SK-N-SH treated with all-trans-retinoic acid at 6 μM for 48 hours (cell line): ENCODE results near the gene CCL22.

ENCODE experiments used
- CREB5 ChIP-seq: fragments of 250-450 bp; sonication (Bioruptor Pico); IDR thresholded peaks from 2 replicates; pipeline ENCODE4 v1.5.1; 2020; ENCODE audit warnings: low read depth, mild to moderate bottlenecking, moderate library complexity
- CSDC2 ChIP-seq: fragments of 250-450 bp; sonication (Bioruptor Pico); IDR thresholded peaks from 2 replicates; pipeline ENCODE4 v1.5.0; 2020; ENCODE audit warnings: mild to moderate bottlenecking, moderate library complexity
- ESRRG ChIP-seq: fragments of 250-450 bp; sonication (Bioruptor Pico); IDR thresholded peaks from 2 replicates; pipeline ENCODE4 v1.6.1; 2021; ENCODE audit warnings: mild to moderate bottlenecking
- PATZ1 ChIP-seq: fragments of 250-450 bp; sonication (Bioruptor Pico); IDR thresholded peaks from 2 replicates; pipeline ENCODE4 v1.8.0; 2020; ENCODE audit warnings: mild to moderate bottlenecking, moderate library complexity, borderline replicate concordance
- RARB ChIP-seq: fragments of 250-450 bp; sonication (Bioruptor Pico); IDR thresholded peaks from 2 replicates; pipeline ENCODE4 v1.8.0; 2021; ENCODE audit warnings: mild to moderate bottlenecking, moderate library complexity
- SNAI2 ChIP-seq: fragments of 250-450 bp; sonication (Bioruptor Pico); IDR thresholded peaks from 2 replicates; pipeline ENCODE4 v1.5.0; 2020; ENCODE audit warnings: mild to moderate bottlenecking, moderate library complexity
- TCF4 ChIP-seq: fragments of 250-450 bp; sonication (Bioruptor Pico); IDR thresholded peaks from 2 replicates; pipeline ENCODE4 v1.8.0; 2021; ENCODE audit warnings: mild to moderate bottlenecking, moderate library complexity, borderline replicate concordance
- TSHZ2 ChIP-seq: fragments of 250-450 bp; sonication (Bioruptor Pico); IDR thresholded peaks from 2 replicates; pipeline ENCODE4 v1.5.0; 2020; ENCODE audit warnings: mild to moderate bottlenecking, moderate library complexity
- ZC3H10 ChIP-seq: fragments of 250-450 bp; sonication (Bioruptor Pico); IDR thresholded peaks from 2 replicates; pipeline ENCODE4 v1.5.1; 2021; ENCODE audit warnings: mild to moderate bottlenecking, moderate library complexity
- ZFP3 ChIP-seq: fragments of 250-450 bp; sonication (Bioruptor Pico); IDR thresholded peaks from 2 replicates; pipeline ENCODE4 v1.5.0; 2020; ENCODE audit warnings: mild to moderate bottlenecking, moderate library complexity
- ZNF70 ChIP-seq: fragments of 450-650 bp; formaldehyde crosslinking; IDR thresholded peaks from 2 replicates; pipeline ENCODE4 v1.5.0; 2020; ENCODE audit warnings: mild to moderate bottlenecking, moderate library complexity

- TF ChIP-seq CSDC2 (CRISPR knock-in tag) (no peak), SNAI2 (CRISPR knock-in tag) (no peak), CREB5 (CRISPR knock-in tag) (no peak), ESRRG (CRISPR knock-in tag) (no peak), PATZ1 (CRISPR knock-in tag) (no peak), TCF4 (CRISPR knock-in tag) (no peak), ZFP3 (CRISPR knock-in tag) (no peak), ZNF70 (CRISPR knock-in tag) (no peak), ZC3H10 (CRISPR knock-in tag) (no peak), TSHZ2 (CRISPR knock-in tag) (no peak), RARB (CRISPR knock-in tag) (no peak)
These were observed 2.6 kb upstream of the CCL22 start for GRCh38 chr16:57355898-57356414.
